Astrocyte (in vitro differentiated cells and primary cell): ENCODE results near the gene GRM7. TPM values are rescaled to one million over a fixed set of nuclear protein-coding genes. Genes with fewer than 3 reads are reported as not detected.

Experiments
- DNase-seq: peaks from one replicate; pipeline ENCODE4 v3.0.0-alpha.2; 2010; ENCODE audit warnings: low read depth
- FAIRE-seq: peaks from 2 replicates; lab custom pipeline; 2011; peaks lifted over from hg19 to GRCh38; lab: Jason Lieb, UNC
- H2AFZ ChIP-seq: 2 replicates; pipeline ENCODE4 v1.6.0; 2012; ENCODE audit warnings: low read depth, low read length, inconsistent platforms
- H3K27ac ChIP-seq: 2 replicates; pipeline ENCODE4 v1.5.1; 2011; ENCODE audit warnings: low read depth, low read length, inconsistent platforms
- H3K27me3 ChIP-seq: 2 replicates; pipeline ENCODE4 v1.6.0; 2011; ENCODE audit warnings: low read length, inconsistent platforms; ENCODE audit not compliant: insufficient read depth
- H3K36me3 ChIP-seq: 2 replicates; pipeline ENCODE4 v1.5.1; 2011; ENCODE audit warnings: low read length, inconsistent platforms; ENCODE audit not compliant: insufficient read depth
- H3K4me1 ChIP-seq: 2 replicates; pipeline ENCODE4 v1.5.1; 2011; ENCODE audit warnings: low read length, inconsistent platforms; ENCODE audit not compliant: insufficient read depth
- H3K4me2 ChIP-seq: 2 replicates; pipeline ENCODE4 v1.6.0; 2012; ENCODE audit warnings: low read length, inconsistent platforms
- H3K4me3 ChIP-seq: 2 replicates; pipeline ENCODE4 v1.5.1; 2011; ENCODE audit warnings: low read depth, mild to moderate bottlenecking, low read length, inconsistent platforms; ENCODE audit not compliant: insufficient read depth
- H3K79me2 ChIP-seq: 2 replicates; pipeline ENCODE4 v1.6.0; 2012; ENCODE audit warnings: mild to moderate bottlenecking, low read length, inconsistent platforms; ENCODE audit not compliant: insufficient read depth
- H3K9ac ChIP-seq: 2 replicates; pipeline ENCODE4 v1.6.0; 2012; ENCODE audit warnings: mild to moderate bottlenecking, low read length, inconsistent platforms
- H3K9me3 ChIP-seq: 2 replicates; pipeline ENCODE4 v1.5.1; 2012; ENCODE audit warnings: low read depth, mild to moderate bottlenecking, low read length, inconsistent platforms; ENCODE audit not compliant: insufficient read depth
- H4K20me1 ChIP-seq: 2 replicates; pipeline ENCODE4 v1.6.0; 2012; ENCODE audit warnings: low read length, inconsistent platforms; ENCODE audit not compliant: insufficient read depth
- H3K27ac Mint-ChIP-seq: one replicate; pipeline ENCODE4 v1.8.0; 2021; ENCODE audit warnings: mild to moderate bottlenecking, mixed read lengths; ENCODE audit not compliant: unreplicated experiment
- H3K27me3 Mint-ChIP-seq: one replicate; pipeline ENCODE4 v1.8.0; 2021; ENCODE audit warnings: low read depth, mixed read lengths; ENCODE audit not compliant: unreplicated experiment
- H3K36me3 Mint-ChIP-seq: one replicate; pipeline ENCODE4 v1.8.0; 2021; ENCODE audit warnings: low read depth, mixed read lengths; ENCODE audit not compliant: unreplicated experiment
- H3K4me1 Mint-ChIP-seq: one replicate; pipeline ENCODE4 v1.8.0; 2021; ENCODE audit warnings: low read depth, mixed read lengths; ENCODE audit not compliant: unreplicated experiment
- H3K4me3 Mint-ChIP-seq: one replicate; pipeline ENCODE4 v1.8.0; 2021; ENCODE audit warnings: mild to moderate bottlenecking, moderate library complexity, mixed read lengths; ENCODE audit not compliant: unreplicated experiment
- H3K9me3 Mint-ChIP-seq: one replicate; pipeline ENCODE4 v1.8.0; 2021; ENCODE audit warnings: mild to moderate bottlenecking, mixed read lengths; ENCODE audit not compliant: unreplicated experiment
- EZH2 ChIP-seq: IDR thresholded peaks from 2 replicates; pipeline ENCODE4 v1.6.1; 2012; ENCODE audit warnings: mild to moderate bottlenecking, low read length, inconsistent platforms; ENCODE audit not compliant: insufficient read depth
- total RNA-seq: library from RNA; stranded (reverse); gene quantifications from 2 replicates; pipeline ENCODE4 v1.2.1, GENCODE V29; 2021
- TF ChIP-seq, protein P1 (sequence below): IDR thresholded peaks from 2 replicates; pipeline ENCODE4 v1.5.1; 2011; ENCODE audit warnings: low read depth, mild to moderate bottlenecking, inconsistent platforms, low read length, moderate library complexity; ENCODE audit not compliant: insufficient read depth

The GRM7 gene
- total RNA-seq, 1 donor from 2014 or later = not detected

DNA sequence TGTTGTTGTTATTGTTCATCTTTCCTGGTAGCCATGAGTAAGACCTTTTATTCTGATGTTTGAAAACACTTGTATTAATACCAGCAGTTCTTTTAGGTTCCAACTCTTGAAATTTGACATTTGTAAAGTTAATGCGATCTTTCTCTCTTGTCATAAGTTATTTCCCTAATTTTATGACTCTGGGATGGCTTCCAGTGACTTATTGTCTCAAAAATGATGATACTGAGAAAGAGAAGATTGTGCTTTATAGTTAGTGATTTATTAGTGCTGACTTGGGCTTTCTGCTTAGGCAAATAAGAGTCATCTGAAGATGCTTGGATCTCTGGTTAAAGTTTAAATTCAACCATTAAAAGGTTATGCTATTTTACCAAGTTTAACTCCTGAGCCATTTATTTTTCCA lies 715.2 kb downstream of the GRM7 start:
- Histone ChIP-seq H3K4me2 (no peak overlapping the region), H3K4me1 (no peaks in the 10 kb centered on the region), H3K79me2 (no peaks in the 10 kb centered on the region), H4K20me1 (no peaks in the 10 kb centered on the region), H2AFZ (no peak overlapping the region), H3K36me3 (no peaks in the 10 kb centered on the region), H3K9ac (no peak overlapping the region), H3K4me3 (no peak overlapping the region), H3K9me3 (no peaks in the 10 kb centered on the region), H3K27ac (no peak overlapping the region), H3K27me3 (no peaks in the 10 kb centered on the region)
- FAIRE-seq (no peak), DNase-seq (no peak)
- Mint-ChIP-seq H3K4me1 (no peaks in the 10 kb centered on the region), H3K36me3 (no peaks in the 10 kb centered on the region), H3K4me3 (no peak overlapping the region), H3K9me3 (peaks cover 6% of the 10 kb centered on the region), H3K27me3 (peaks cover 2% of the 10 kb centered on the region), H3K27ac (no peak overlapping the region)
- TF ChIP-seq, protein P1, sequence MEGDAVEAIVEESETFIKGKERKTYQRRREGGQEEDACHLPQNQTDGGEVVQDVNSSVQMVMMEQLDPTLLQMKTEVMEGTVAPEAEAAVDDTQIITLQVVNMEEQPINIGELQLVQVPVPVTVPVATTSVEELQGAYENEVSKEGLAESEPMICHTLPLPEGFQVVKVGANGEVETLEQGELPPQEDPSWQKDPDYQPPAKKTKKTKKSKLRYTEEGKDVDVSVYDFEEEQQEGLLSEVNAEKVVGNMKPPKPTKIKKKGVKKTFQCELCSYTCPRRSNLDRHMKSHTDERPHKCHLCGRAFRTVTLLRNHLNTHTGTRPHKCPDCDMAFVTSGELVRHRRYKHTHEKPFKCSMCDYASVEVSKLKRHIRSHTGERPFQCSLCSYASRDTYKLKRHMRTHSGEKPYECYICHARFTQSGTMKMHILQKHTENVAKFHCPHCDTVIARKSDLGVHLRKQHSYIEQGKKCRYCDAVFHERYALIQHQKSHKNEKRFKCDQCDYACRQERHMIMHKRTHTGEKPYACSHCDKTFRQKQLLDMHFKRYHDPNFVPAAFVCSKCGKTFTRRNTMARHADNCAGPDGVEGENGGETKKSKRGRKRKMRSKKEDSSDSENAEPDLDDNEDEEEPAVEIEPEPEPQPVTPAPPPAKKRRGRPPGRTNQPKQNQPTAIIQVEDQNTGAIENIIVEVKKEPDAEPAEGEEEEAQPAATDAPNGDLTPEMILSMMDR = no peak
- TF ChIP-seq EZH2 = no peak

DNA sequence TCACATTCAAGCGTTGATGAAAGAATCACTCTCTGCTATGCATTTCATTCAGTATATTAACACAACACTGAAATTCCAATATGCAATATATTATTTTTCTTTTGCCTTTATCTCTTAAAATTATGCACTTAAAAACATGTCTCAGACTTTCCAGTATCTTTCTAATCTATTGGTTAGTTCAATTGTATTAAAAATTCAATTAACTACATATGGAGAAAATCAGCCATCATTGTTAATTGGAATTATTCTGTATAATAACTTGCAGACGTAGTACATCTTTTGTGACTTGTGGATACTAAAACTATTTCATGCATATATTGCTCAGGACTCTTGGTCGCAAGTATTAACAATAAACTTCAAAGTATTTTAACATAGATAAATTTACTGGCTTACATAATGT lies 715.6 kb downstream of the GRM7 start:
- no peak for FAIRE-seq
- Histone ChIP-seq H3K36me3 (no peaks in the 10 kb centered on the region), H3K79me2 (no peaks in the 10 kb centered on the region), H3K27me3 (no peaks in the 10 kb centered on the region), H3K27ac (no peak overlapping the region), H4K20me1 (no peaks in the 10 kb centered on the region), H3K4me2 (no peak overlapping the region), H3K4me1 (no peaks in the 10 kb centered on the region), H3K9me3 (no peaks in the 10 kb centered on the region), H3K4me3 (no peak overlapping the region), H2AFZ (no peak overlapping the region), H3K9ac (no peak overlapping the region)
- Mint-ChIP-seq H3K4me3 (no peak overlapping the region), H3K27me3 (peaks cover 2% of the 10 kb centered on the region), H3K9me3 (peaks cover 2% of the 10 kb centered on the region), H3K27ac (no peak overlapping the region), H3K4me1 (no peaks in the 10 kb centered on the region), H3K36me3 (no peaks in the 10 kb centered on the region)
- TF ChIP-seq, protein P1 = no peak
- DNase-seq = no peak

DNA sequence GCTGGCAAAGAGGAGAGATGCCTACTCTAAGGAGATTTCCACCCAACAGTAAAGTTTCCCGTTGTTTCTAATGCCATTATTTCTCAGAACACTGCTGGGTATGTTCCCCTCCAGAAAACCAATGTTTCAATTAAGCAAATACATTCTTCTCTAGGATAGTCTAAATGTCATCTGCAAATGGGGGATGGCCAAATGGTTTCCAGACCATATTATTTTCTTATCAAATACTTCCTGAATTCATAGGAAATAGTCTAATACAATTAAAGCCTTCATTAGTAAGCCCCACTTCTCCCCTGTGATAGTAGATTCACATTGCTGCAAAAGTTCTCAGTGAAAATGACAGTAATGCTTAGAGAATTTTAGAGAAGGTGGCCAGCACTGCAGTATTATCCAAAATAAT lies 716.6 kb downstream of the GRM7 start:
- Histone ChIP-seq H3K27ac (no peak overlapping the region), H3K27me3 (no peaks in the 10 kb centered on the region), H3K9ac (no peak overlapping the region), H3K4me3 (no peak overlapping the region), H4K20me1 (no peaks in the 10 kb centered on the region), H3K36me3 (no peaks in the 10 kb centered on the region), H2AFZ (no peak overlapping the region), H3K79me2 (no peaks in the 10 kb centered on the region), H3K4me1 (no peaks in the 10 kb centered on the region), H3K4me2 (no peak overlapping the region), H3K9me3 (no peaks in the 10 kb centered on the region)
- no peak overlapping the region for H3K27ac Mint-ChIP-seq
- no peaks in the 10 kb centered on the region for H3K36me3 Mint-ChIP-seq
- peaks cover 2% of the 10 kb centered on the region for H3K27me3 Mint-ChIP-seq
- DNase-seq (no peak), FAIRE-seq (no peak)
- H3K9me3 Mint-ChIP-seq = no peaks in the 10 kb centered on the region
- no peak overlapping the region for H3K4me3 Mint-ChIP-seq
- TF ChIP-seq, protein P1 = no peak
- TF ChIP-seq EZH2 = no peak
- no peaks in the 10 kb centered on the region for H3K4me1 Mint-ChIP-seq
